Liver (tissue), 3 donors: ENCODE data around the gene KATNAL1.

Source experiments
- ATF3 ChIP-seq: IDR thresholded peaks from 2 replicates; pipeline ENCODE4 v1.6.1; 2016; ENCODE audit warnings: antibody characterized with exemption
- CTCF ChIP-seq: fragments of 150-350 bp; IDR thresholded peaks from 2 replicates; pipeline ENCODE4 v1.5.1; 2017; ENCODE audit warnings: improper control_type of control experiment, low read depth, low read length; ENCODE audit not compliant: missing input control
- EGR1 ChIP-seq, 2 donors: IDR thresholded peaks; 2 replicates each; pipeline ENCODE4 v1.6.1; 2016 to 2018; ENCODE audit warnings: antibody characterized with exemption in 2 of 2, low read depth in 2 of 2
- GABPA ChIP-seq, 2 donors: IDR thresholded peaks in 1 of 2; conservative IDR thresholded peaks in 1 of 2; 2 replicates each; pipeline ENCODE4 v1.6.1; 2016; ENCODE audit warnings: antibody characterized with exemption in 2 of 2, mild to moderate bottlenecking in 1 of 2, moderate library complexity in 1 of 2
- JUND ChIP-seq, 2 donors: IDR thresholded peaks; 2 replicates each; pipeline ENCODE4 v1.6.1; 2016; ENCODE audit warnings: antibody characterized with exemption in 2 of 2
- MAX ChIP-seq: IDR thresholded peaks from 2 replicates; pipeline ENCODE4 v1.6.1; 2016; ENCODE audit warnings: antibody characterized with exemption
- RAD21 ChIP-seq, 2 donors: IDR thresholded peaks; 2 replicates each; pipeline ENCODE4 v1.6.1; 2016; ENCODE audit warnings: antibody characterized with exemption in 2 of 2, mild to moderate bottlenecking in 2 of 2
- REST ChIP-seq: IDR thresholded peaks from 2 replicates; pipeline ENCODE4 v1.6.1; 2016; ENCODE audit warnings: antibody characterized with exemption, mild to moderate bottlenecking
- SP1 ChIP-seq: IDR thresholded peaks from 2 replicates; pipeline ENCODE4 v1.6.1; 2018; ENCODE audit warnings: antibody characterized with exemption, mild to moderate bottlenecking
- TAF1 ChIP-seq: conservative IDR thresholded peaks from 2 replicates; pipeline ENCODE4 v1.6.1; 2016; ENCODE audit warnings: antibody characterized with exemption, mild to moderate bottlenecking
- YY1 ChIP-seq: IDR thresholded peaks from 2 replicates; pipeline ENCODE4 v1.6.1; 2016; ENCODE audit warnings: antibody characterized with exemption, mild to moderate bottlenecking
- ZBTB33 ChIP-seq: IDR thresholded peaks from 2 replicates; pipeline ENCODE4 v1.6.1; 2016; ENCODE audit warnings: antibody characterized with exemption
- donor health status: healthy.
- donor health status: healthy.

- TF ChIP-seq CTCF (no peak), REST (no peak), JUND (IDR thresholded peaks at IDR 0.05) (no peak), TAF1 (no peak), EGR1 (IDR thresholded peaks at IDR 0.05; ENCODE audit: low read depth in 2 of 2) (no peak), MAX (no peak), RAD21 (IDR thresholded peaks at IDR 0.05) (no peak), YY1 (no peak), SP1 (no peak), ZBTB33 (no peak), ATF3 (no peak), GABPA (IDR thresholded peaks at IDR 0.05 in 1 of 2, conservative IDR thresholded peaks at IDR 0.05 in 1 of 2) (no peak)
Measured at GRCh38 chr13:30165071-30165470, 142.3 kb downstream of the KATNAL1 start.
